Karpas-422 (cell line): ENCODE measurements around the gene HS6ST3. TPM values are rescaled to one million over a fixed set of nuclear protein-coding genes. Genes with fewer than 3 reads are reported as not detected.

Source experiments
- DNase-seq: peaks from one replicate; pipeline ENCODE4 v3.0.0-alpha.2; 2015
- H2AFZ ChIP-seq: fragments of 200-600 bp; sonication (generic); 2 replicates; pipeline ENCODE4 v1.6.1; 2014; ENCODE audit warnings: antibody characterized with exemption, low read length, mixed read lengths
- H3K27ac ChIP-seq: fragments of 200-600 bp; sonication (generic); 2 replicates; pipeline ENCODE4 v1.5.1; 2014; ENCODE audit warnings: mild to moderate bottlenecking, low read length, moderate library complexity
- H3K27me3 ChIP-seq: fragments of 200-600 bp; sonication (generic); 2 replicates; pipeline ENCODE4 v1.6.1; 2014; ENCODE audit warnings: low read length, mixed read lengths
- H3K36me3 ChIP-seq: fragments of 200-600 bp; sonication (generic); 2 replicates; pipeline ENCODE4 v1.6.1; 2014; ENCODE audit warnings: low read length, mixed read lengths; ENCODE audit not compliant: insufficient read depth
- H3K4me1 ChIP-seq: fragments of 200-600 bp; sonication (generic); 2 replicates; pipeline ENCODE4 v1.6.1; 2014; ENCODE audit warnings: mild to moderate bottlenecking, low read length, mixed read lengths
- H3K4me2 ChIP-seq: fragments of 200-600 bp; sonication (generic); 2 replicates; pipeline ENCODE4 v1.6.1; 2014; ENCODE audit warnings: low read length, low read depth, mild to moderate bottlenecking; ENCODE audit not compliant: poor library complexity, severe bottlenecking
- H3K4me3 ChIP-seq: fragments of 200-600 bp; sonication (generic); 2 replicates; pipeline ENCODE4 v1.5.1; 2014; ENCODE audit warnings: mild to moderate bottlenecking, antibody characterized with exemption, low read length, mixed read lengths
- H3K79me2 ChIP-seq: fragments of 200-600 bp; sonication (generic); 2 replicates; pipeline ENCODE4 v1.6.1; 2014; ENCODE audit warnings: mild to moderate bottlenecking, low read length, mixed read lengths
- H3K9ac ChIP-seq: fragments of 200-600 bp; sonication (generic); 2 replicates; pipeline ENCODE4 v1.6.0; 2014; ENCODE audit warnings: low read length
- H3K9me2 ChIP-seq: fragments of 200-600 bp; sonication (generic), shearing (Covaris generic); replicated peaks from 2 replicates; pipeline ENCODE4 v1.6.0; 2014; ENCODE audit warnings: mild to moderate bottlenecking, low read length, moderate library complexity; ENCODE audit not compliant: insufficient read depth
- H3K9me3 ChIP-seq: fragments of 300-700, 200-600 bp; sonication (generic); 2 replicates; pipeline ENCODE4 v1.6.1; 2014; ENCODE audit warnings: low read length, mixed read lengths
- H4K20me1 ChIP-seq: fragments of 200-600 bp; sonication (generic); 2 replicates; pipeline ENCODE4 v1.6.1; 2014; ENCODE audit warnings: mild to moderate bottlenecking, antibody characterized with exemption, low read length, low read depth; ENCODE audit not compliant: insufficient read depth
- total RNA-seq: library from RNA; depleted of rRNA; stranded (reverse); fragments of >200 nt; shearing (Covaris generic); gene quantifications from 2 replicates; pipeline ENCODE4 v1.2.3, GENCODE V29; 2014; ENCODE audit warnings: low replicate concordance

Gene HS6ST3
- total RNA-seq, 1 experiment from 2014 or later: not detected

DNA sequence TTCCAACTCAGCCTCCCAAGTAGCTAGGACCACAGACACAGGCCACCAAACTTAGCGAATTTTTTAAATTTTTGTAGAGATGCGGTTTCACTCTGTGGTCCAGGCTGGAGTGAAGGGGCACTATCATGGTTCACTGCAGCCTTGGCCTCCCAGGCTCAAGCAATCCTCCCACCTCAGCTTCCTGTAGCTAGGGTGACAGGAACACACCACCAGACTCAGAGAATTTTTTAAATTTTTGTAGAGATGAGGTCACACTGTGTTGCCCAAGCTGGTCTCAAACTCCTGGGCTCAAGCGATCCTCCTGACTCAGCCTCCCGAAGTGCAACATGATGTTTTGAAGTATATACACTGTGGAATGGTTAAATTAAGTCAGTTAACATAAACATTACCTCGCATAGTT lies 640.8 kb downstream of the HS6ST3 start:
- no peaks in the 10 kb centered on the region for H3K9me3 ChIP-seq
- H3K36me3 ChIP-seq: no peaks in the 10 kb centered on the region
- H3K4me3 ChIP-seq: no peak overlapping the region
- H2AFZ ChIP-seq: no peak overlapping the region
- no peaks in the 10 kb centered on the region for H4K20me1 ChIP-seq
- no peak overlapping the region for H3K4me2 ChIP-seq
- no peaks in the 10 kb centered on the region for H3K9me2 ChIP-seq
- no peak for DNase-seq
- H3K9ac ChIP-seq: no peak overlapping the region
- H3K27ac ChIP-seq: no peak overlapping the region
- no peaks in the 10 kb centered on the region for H3K79me2 ChIP-seq
- H3K27me3 ChIP-seq: no peaks in the 10 kb centered on the region
- H3K4me1 ChIP-seq: no peaks in the 10 kb centered on the region

GRCh38 chr13:96734499-96734898 lies 644.6 kb downstream of the HS6ST3 start:
- Histone ChIP-seq H3K27me3 (no peaks in the 10 kb centered on the region), H3K4me1 (no peaks in the 10 kb centered on the region), H3K27ac (no peak overlapping the region), H3K4me3 (no peak overlapping the region), H3K36me3 (no peaks in the 10 kb centered on the region), H3K9me2 (no peaks in the 10 kb centered on the region), H3K79me2 (no peaks in the 10 kb centered on the region), H3K9ac (no peak overlapping the region), H3K9me3 (no peaks in the 10 kb centered on the region), H2AFZ (no peak overlapping the region), H4K20me1 (no peaks in the 10 kb centered on the region), H3K4me2 (no peak overlapping the region)
- no peak for DNase-seq

- no peak overlapping the region for H3K4me2 ChIP-seq
- no peaks in the 10 kb centered on the region for H3K27me3 ChIP-seq
- H4K20me1 ChIP-seq: no peaks in the 10 kb centered on the region
- DNase-seq: no peak
- peaks cover 3% of the 10 kb centered on the region; the same call in 1 of the 2 replicates for H3K4me1 ChIP-seq
- no peaks in the 10 kb centered on the region for H3K9me2 ChIP-seq
- no peaks in the 10 kb centered on the region for H3K79me2 ChIP-seq
- H2AFZ ChIP-seq: no peak overlapping the region
- no peak overlapping the region for H3K27ac ChIP-seq
- H3K4me3 ChIP-seq: no peak overlapping the region
- H3K9me3 ChIP-seq: no peaks in the 10 kb centered on the region
- H3K9ac ChIP-seq: no peak overlapping the region
- no peaks in the 10 kb centered on the region for H3K36me3 ChIP-seq
Measured at GRCh38 chr13:96741779-96742178, 651.9 kb downstream of the HS6ST3 start.

DNA sequence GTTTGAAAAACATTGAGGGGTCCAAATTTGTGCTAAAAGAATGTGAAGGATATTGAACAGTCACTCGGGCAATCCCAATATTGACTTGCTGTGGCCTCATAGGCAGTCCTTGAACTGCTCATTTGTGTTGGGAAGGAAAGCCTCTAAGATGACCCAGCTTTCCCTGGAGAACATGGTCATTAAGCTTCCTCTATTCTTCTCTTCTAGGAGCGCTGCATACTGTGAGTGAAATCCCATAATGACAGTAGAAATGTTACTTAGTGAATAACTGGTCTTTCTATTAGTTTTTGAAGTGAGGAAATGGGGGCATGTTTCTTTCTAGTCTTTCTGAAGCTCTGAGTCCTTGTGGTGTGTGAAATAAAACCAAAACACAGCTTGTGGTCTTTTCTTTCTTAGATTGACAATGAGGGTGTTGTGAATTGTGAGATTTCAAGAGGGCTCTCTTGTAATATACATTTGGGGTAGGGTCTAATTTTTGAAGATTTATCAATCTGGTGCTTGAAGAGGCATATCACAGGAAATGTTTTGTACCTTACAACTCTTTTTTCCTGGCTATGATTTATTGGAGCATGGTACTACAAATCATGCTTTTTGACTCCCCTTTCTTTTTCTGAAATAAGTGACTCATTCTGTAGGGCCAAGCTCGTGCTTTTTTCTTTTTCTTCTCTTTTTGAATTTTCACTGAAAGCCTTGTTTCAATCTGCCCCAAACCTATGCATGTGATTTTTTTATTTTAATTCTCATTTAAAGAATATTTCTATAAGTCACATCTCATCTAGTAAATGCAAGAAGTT lies 653.6 kb downstream of the HS6ST3 start:
- no peak overlapping the region for H3K9ac ChIP-seq
- H3K27me3 ChIP-seq: no peaks in the 10 kb centered on the region
- H4K20me1 ChIP-seq: no peaks in the 10 kb centered on the region
- H3K9me2 ChIP-seq: no peaks in the 10 kb centered on the region
- H3K36me3 ChIP-seq: no peaks in the 10 kb centered on the region
- H3K9me3 ChIP-seq: no peaks in the 10 kb centered on the region
- peaks cover 3% of the 10 kb centered on the region; the same call in 1 of the 2 replicates for H3K4me1 ChIP-seq
- no peak overlapping the region for H3K4me3 ChIP-seq
- no peak overlapping the region for H3K4me2 ChIP-seq
- no peak for DNase-seq
- H3K27ac ChIP-seq: no peak overlapping the region
- H2AFZ ChIP-seq: no peak overlapping the region
- no peaks in the 10 kb centered on the region for H3K79me2 ChIP-seq

GRCh38 chr13:96744367-96745331 lies 654.7 kb downstream of the HS6ST3 start:
- no peak overlapping the region for H3K4me3 ChIP-seq
- H3K27ac ChIP-seq: no peak overlapping the region
- no peak overlapping the region for H3K4me2 ChIP-seq
- no peaks in the 10 kb centered on the region for H3K27me3 ChIP-seq
- no peak overlapping the region for H3K9ac ChIP-seq
- H3K9me3 ChIP-seq: no peaks in the 10 kb centered on the region
- DNase-seq: peak; percentile 40
- no peaks in the 10 kb centered on the region for H3K79me2 ChIP-seq
- H3K4me1 ChIP-seq: peaks cover 3% of the 10 kb centered on the region; the same call in 1 of the 2 replicates
- no peak overlapping the region for H2AFZ ChIP-seq
- no peaks in the 10 kb centered on the region for H3K36me3 ChIP-seq
- no peaks in the 10 kb centered on the region for H3K9me2 ChIP-seq
- H4K20me1 ChIP-seq: no peaks in the 10 kb centered on the region

DNA sequence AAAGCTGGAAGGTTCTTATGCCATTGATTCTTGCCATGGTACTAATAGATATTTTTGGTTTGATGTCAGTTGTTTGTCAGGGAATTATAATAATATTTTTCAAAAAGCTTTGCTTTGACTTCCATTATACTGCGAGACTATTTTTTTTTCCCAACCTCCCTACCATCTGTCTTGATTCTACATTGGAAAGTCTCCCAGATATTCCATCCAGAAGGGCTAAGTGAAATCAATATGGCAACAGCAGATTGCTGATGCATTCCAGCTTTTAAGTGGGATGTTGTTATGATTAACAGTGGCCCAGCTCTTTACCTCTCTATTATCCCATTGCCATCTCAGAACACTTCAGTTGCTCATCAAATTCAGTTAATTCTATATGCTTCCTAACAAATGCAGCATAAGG lies 657.0 kb downstream of the HS6ST3 start:
- Histone ChIP-seq H2AFZ (no peak overlapping the region), H3K4me1 (peaks cover 3% of the 10 kb centered on the region; the same call in 1 of the 2 replicates), H3K9ac (no peak overlapping the region), H3K27me3 (no peaks in the 10 kb centered on the region), H3K9me2 (no peaks in the 10 kb centered on the region), H3K4me2 (no peak overlapping the region), H3K9me3 (no peaks in the 10 kb centered on the region), H3K4me3 (no peak overlapping the region), H3K79me2 (no peaks in the 10 kb centered on the region), H4K20me1 (no peaks in the 10 kb centered on the region), H3K36me3 (no peaks in the 10 kb centered on the region), H3K27ac (no peak overlapping the region)
- DNase-seq: no peak

DNA sequence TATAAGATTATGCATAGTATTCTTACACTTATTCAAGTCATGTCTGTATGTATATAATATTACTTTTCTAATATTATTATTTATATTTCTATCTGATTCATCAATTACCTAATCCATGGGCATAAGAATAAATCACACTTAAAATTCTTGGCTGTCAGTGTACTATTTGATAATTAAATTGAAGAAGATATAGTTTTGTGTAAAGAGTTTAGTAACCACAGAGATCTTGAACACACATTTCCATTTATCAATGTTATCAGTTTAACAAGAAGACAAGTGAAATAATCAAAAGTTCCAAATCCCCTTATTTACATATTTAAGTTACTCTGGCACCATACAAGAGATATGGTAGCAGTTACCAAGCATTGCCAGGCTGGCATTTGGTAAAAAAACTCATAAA lies 659.9 kb downstream of the HS6ST3 start:
- H3K9me2 ChIP-seq: no peaks in the 10 kb centered on the region
- H3K9ac ChIP-seq: no peak overlapping the region
- H3K79me2 ChIP-seq: no peaks in the 10 kb centered on the region
- no peaks in the 10 kb centered on the region for H3K4me1 ChIP-seq
- H3K27me3 ChIP-seq: no peaks in the 10 kb centered on the region
- H3K9me3 ChIP-seq: no peaks in the 10 kb centered on the region
- H2AFZ ChIP-seq: no peak overlapping the region
- H3K36me3 ChIP-seq: no peaks in the 10 kb centered on the region
- no peak overlapping the region for H3K4me2 ChIP-seq
- no peaks in the 10 kb centered on the region for H4K20me1 ChIP-seq
- no peak for DNase-seq
- H3K27ac ChIP-seq: no peak overlapping the region
- H3K4me3 ChIP-seq: no peak overlapping the region

- H3K9me2 ChIP-seq: no peaks in the 10 kb centered on the region
- H3K9ac ChIP-seq: no peak overlapping the region
- no peaks in the 10 kb centered on the region for H4K20me1 ChIP-seq
- H3K36me3 ChIP-seq: no peaks in the 10 kb centered on the region
- H3K9me3 ChIP-seq: no peaks in the 10 kb centered on the region
- no peak for DNase-seq
- no peak overlapping the region for H3K4me2 ChIP-seq
- no peak overlapping the region for H2AFZ ChIP-seq
- H3K79me2 ChIP-seq: no peaks in the 10 kb centered on the region
- H3K27me3 ChIP-seq: no peaks in the 10 kb centered on the region
- no peaks in the 10 kb centered on the region for H3K4me1 ChIP-seq
- H3K4me3 ChIP-seq: no peak overlapping the region
- no peak overlapping the region for H3K27ac ChIP-seq
Measured at GRCh38 chr13:96751089-96751488, 661.2 kb downstream of the HS6ST3 start.
